ENCODE data around the gene LRRC27. TPM values are rescaled to one million over a fixed set of nuclear protein-coding genes. Genes with fewer than 3 reads are reported as not detected.

Gene LRRC27
- total RNA-seq, 2 experiments from 2014 or later = 13.0 to 17.3 TPM

DNA sequence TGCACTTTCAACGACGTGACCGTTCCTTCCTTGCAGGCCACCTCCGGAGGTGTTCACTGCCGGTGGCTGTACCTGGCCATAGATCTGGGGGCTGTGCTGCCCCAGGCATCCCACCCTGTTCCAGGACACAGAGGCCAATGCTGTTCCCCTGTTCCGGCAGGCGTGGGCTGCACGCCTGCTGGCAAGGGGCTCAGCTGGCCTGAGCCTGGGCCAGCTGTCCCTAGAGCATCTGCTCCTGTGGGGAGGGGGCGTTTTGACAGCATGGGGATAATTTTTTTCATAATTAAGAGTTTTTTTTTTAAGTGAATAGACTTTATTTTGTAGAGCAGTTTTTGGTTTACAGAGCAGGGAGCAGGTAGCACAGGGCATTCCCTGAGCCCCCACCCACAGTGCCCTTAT lies 93.8 kb downstream of the LRRC27 start:
- Histone ChIP-seq H2AFZ (ENCODE audit: low read length) (no peak overlapping the region), H3K27ac (ENCODE audit: low read depth, low read length, poor library complexity, severe bottlenecking) (no peak overlapping the region), H3K4me3 (ENCODE audit: low read depth, low read length, poor library complexity, severe bottlenecking) (no peak overlapping the region), H3K9me3 (ENCODE audit: low read length) (no peaks in the 10 kb centered on the region), H3K4me2 (ENCODE audit: low read length) (no peak overlapping the region), H3K36me3 (ENCODE audit: insufficient read depth, low read length) (no peaks in the 10 kb centered on the region), H3K79me2 (ENCODE audit: insufficient read depth, low read depth, low read length) (no peaks in the 10 kb centered on the region), H3K9me2 (ENCODE audit: insufficient read depth, low read length) (no peaks in the 10 kb centered on the region), H4K20me1 (ENCODE audit: insufficient read depth, low read length) (no peaks in the 10 kb centered on the region), H3K4me1 (ENCODE audit: insufficient read depth, low read length, poor library complexity, severe bottlenecking) (peaks cover 49% of the 10 kb centered on the region)
- ChIA-PET POLR2A (no interaction called here), CTCF (ENCODE audit: unreplicated experiment) (no interaction called here)
- no peak for TF ChIP-seq CTCF (conservative IDR thresholded peaks at IDR 0.05; ENCODE audit: low read length)
- no peak for TF ChIP-seq EZH2phosphoT487 (IDR thresholded peaks at IDR 0.05; ENCODE audit: borderline replicate concordance, low read depth, low read length)
- no TSS peak for BruUV-seq (replicated peaks)
- intact Hi-C loops (cut with micrococcal nuclease; ENCODE audit: unreplicated experiment) = loop anchor here (10.0 kb wide), 1 partner anchor 261 kb away; no protein-coding TSS in a partner anchor
- DNase-seq (ENCODE audit: low spot score) = no peak

DNA sequence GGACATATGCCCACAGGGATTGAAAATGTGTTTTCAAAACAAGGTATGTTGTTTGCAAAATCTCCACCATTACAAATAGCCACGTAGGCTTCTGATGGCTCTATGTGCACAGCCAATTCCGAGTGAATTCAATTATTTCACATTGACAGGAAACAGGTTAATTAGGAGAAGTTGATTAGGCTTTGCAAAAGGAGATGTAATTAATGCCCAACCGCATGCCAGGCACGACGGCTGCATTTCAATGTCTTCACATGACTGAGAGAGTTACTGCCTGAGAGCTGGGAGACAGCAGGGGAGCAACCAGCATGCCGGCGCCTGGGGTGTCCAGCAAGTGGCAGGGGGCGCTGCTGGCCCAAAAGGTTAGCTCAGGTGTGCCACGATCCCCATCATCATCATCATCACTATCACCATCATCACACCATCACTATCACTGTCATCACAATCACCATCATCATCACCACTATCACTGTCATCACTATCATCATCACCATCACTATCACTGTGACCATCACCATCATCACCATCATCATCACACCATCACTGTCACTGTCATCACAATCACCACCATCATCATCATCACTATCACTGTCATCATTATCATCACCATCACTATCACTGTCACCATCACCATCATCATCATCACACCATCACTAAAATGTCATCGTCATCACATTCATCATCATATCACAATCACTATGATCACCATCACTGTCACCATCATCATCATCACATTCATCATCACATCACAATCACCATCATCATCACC lies 95.2 kb downstream of the LRRC27 start:
- ChIA-PET POLR2A (no interaction called here), CTCF (ENCODE audit: unreplicated experiment) (no interaction called here)
- Histone ChIP-seq H3K27ac (ENCODE audit: low read depth, low read length, poor library complexity, severe bottlenecking) (no peak overlapping the region), H2AFZ (ENCODE audit: low read length) (no peak overlapping the region), H3K9me3 (ENCODE audit: low read length) (no peaks in the 10 kb centered on the region), H3K79me2 (ENCODE audit: insufficient read depth, low read depth, low read length) (no peaks in the 10 kb centered on the region), H3K9me2 (ENCODE audit: insufficient read depth, low read length) (no peaks in the 10 kb centered on the region), H3K4me3 (ENCODE audit: low read depth, low read length, poor library complexity, severe bottlenecking) (no peak overlapping the region), H4K20me1 (ENCODE audit: insufficient read depth, low read length) (no peaks in the 10 kb centered on the region), H3K4me1 (ENCODE audit: insufficient read depth, low read length, poor library complexity, severe bottlenecking) (peaks cover 35% of the 10 kb centered on the region), H3K4me2 (ENCODE audit: low read length) (no peak overlapping the region), H3K36me3 (ENCODE audit: insufficient read depth, low read length) (no peaks in the 10 kb centered on the region)
- TF ChIP-seq CTCF (conservative IDR thresholded peaks at IDR 0.05; ENCODE audit: low read length) = no peak
- no peak for TF ChIP-seq EZH2phosphoT487 (IDR thresholded peaks at IDR 0.05; ENCODE audit: borderline replicate concordance, low read depth, low read length)
- intact Hi-C loops (cut with micrococcal nuclease; ENCODE audit: unreplicated experiment) = loop anchor here (10.0 kb wide), 1 partner anchor 262 kb away; no protein-coding TSS in a partner anchor
- DNase-seq (ENCODE audit: low spot score) = no peak
- no TSS peak for BruUV-seq (replicated peaks)

DNA sequence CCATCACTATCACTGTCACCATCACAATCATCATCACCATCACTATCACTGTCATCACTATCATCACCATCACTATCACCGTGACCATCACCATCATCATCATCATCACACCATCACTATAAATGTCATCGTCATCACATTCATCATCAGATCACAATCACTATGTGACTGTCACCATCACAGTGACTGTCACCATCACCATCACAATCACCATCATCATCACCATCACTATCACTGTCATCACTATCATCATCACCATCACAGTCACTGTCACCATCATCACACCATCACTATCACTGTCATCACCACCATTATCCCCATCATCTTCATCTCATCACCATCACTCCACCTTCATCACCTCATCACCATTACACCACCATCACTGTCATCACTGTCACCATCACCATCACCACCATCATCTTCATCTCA lies 96.0 kb downstream of the LRRC27 start:
- peaks cover 33% of the 10 kb centered on the region for H3K4me1 ChIP-seq (ENCODE audit: insufficient read depth, low read length, poor library complexity, severe bottlenecking)
- intact Hi-C loops (cut with micrococcal nuclease; ENCODE audit: unreplicated experiment) = loop anchor here (10.0 kb wide), 1 partner anchor 263 kb away; no protein-coding TSS in a partner anchor
- TF ChIP-seq CTCF (conservative IDR thresholded peaks at IDR 0.05; ENCODE audit: low read length) (no peak), EZH2phosphoT487 (IDR thresholded peaks at IDR 0.05; ENCODE audit: borderline replicate concordance, low read depth, low read length) (no peak)
- H2AFZ ChIP-seq (ENCODE audit: low read length) = no peak overlapping the region
- H3K36me3 ChIP-seq (ENCODE audit: insufficient read depth, low read length) = no peaks in the 10 kb centered on the region
- no peak overlapping the region for H3K27ac ChIP-seq (ENCODE audit: low read depth, low read length, poor library complexity, severe bottlenecking)
- no peaks in the 10 kb centered on the region for H4K20me1 ChIP-seq (ENCODE audit: insufficient read depth, low read length)
- POLR2A ChIA-PET = no interaction called here
- DNase-seq (ENCODE audit: low spot score) = no peak
- H3K79me2 ChIP-seq (ENCODE audit: insufficient read depth, low read depth, low read length) = no peaks in the 10 kb centered on the region
- no peaks in the 10 kb centered on the region for H3K9me3 ChIP-seq (ENCODE audit: low read length)
- H3K9me2 ChIP-seq (ENCODE audit: insufficient read depth, low read length) = no peaks in the 10 kb centered on the region
- no peak overlapping the region for H3K4me3 ChIP-seq (ENCODE audit: low read depth, low read length, poor library complexity, severe bottlenecking)
- H3K4me2 ChIP-seq (ENCODE audit: low read length) = no peak overlapping the region
- CTCF ChIA-PET (ENCODE audit: unreplicated experiment) = no interaction called here
- no TSS peak for BruUV-seq (replicated peaks)
